Endometrium (tissue), 2 donors: ENCODE data around the gene ANKH.

Source experiments
- FAIRE-seq: peaks from 2 replicates; lab custom pipeline; 2012; peaks lifted over from hg19 to GRCh38; lab: Jason Lieb, UNC
- donor health status: control.
- donor health status: control.

ANKH gene

GRCh38 chr5:14684757-14685156, 186.8 kb downstream of the ANKH start:
- FAIRE-seq, result no peak

- FAIRE-seq, result no peak
Observed at GRCh38 chr5:14683906-14684455, 187.6 kb downstream of the ANKH start.

- FAIRE-seq, result no peak
Observed at GRCh38 chr5:14681236-14681752, 190.3 kb downstream of the ANKH start.

GRCh38 chr5:14679595-14679994, 192.0 kb downstream of the ANKH start:
- no peak for FAIRE-seq

- FAIRE-seq, result no peak
Observed at GRCh38 chr5:14678773-14679334, 192.7 kb downstream of the ANKH start.

GRCh38 chr5:14676320-14676719, 195.3 kb downstream of the ANKH start:
- no peak for FAIRE-seq

GRCh38 chr5:14675865-14676300, 195.7 kb downstream of the ANKH start:
- FAIRE-seq, result no peak

- FAIRE-seq, result no peak
Observed at GRCh38 chr5:14674983-14675854, 196.4 kb downstream of the ANKH start.

- no peak for FAIRE-seq
Observed at GRCh38 chr5:14673443-14673842, 198.1 kb downstream of the ANKH start.

- FAIRE-seq, result no peak
Observed at GRCh38 chr5:14672484-14673394, 198.8 kb downstream of the ANKH start.

- FAIRE-seq, result no peak
Observed at GRCh38 chr5:14672082-14672481, 199.5 kb downstream of the ANKH start.

GRCh38 chr5:14671414-14671813, 200.2 kb downstream of the ANKH start:
- FAIRE-seq, result no peak

- FAIRE-seq, result no peak
Observed at GRCh38 chr5:14669975-14670374, 201.6 kb downstream of the ANKH start.

GRCh38 chr5:14669415-14669814, 202.2 kb downstream of the ANKH start:
- no peak for FAIRE-seq

GRCh38 chr5:14668181-14668591, 203.4 kb downstream of the ANKH start:
- no peak for FAIRE-seq

GRCh38 chr5:14667770-14668169, 203.8 kb downstream of the ANKH start:
- no peak for FAIRE-seq

GRCh38 chr5:14667290-14667689, 204.3 kb downstream of the ANKH start:
- FAIRE-seq, result no peak

GRCh38 chr5:14666357-14666756, 205.2 kb downstream of the ANKH start:
- FAIRE-seq, result no peak

- FAIRE-seq, result no peak
Observed at GRCh38 chr5:14665949-14666348, 205.6 kb downstream of the ANKH start.

- no peak for FAIRE-seq
Observed at GRCh38 chr5:14665101-14665822, 206.3 kb downstream of the ANKH start.
